PFSK-1 (cell line): ENCODE measurements around the gene H6PD.

ENCODE experiments used
- FOXP2 ChIP-seq: optimal IDR thresholded peaks from 2 replicates; pipeline ENCODE3; 2011; ENCODE audit warnings: borderline replicate concordance, control low read depth, inconsistent platforms; ENCODE audit not compliant: insufficient read depth; ENCODE audit errors: extremely low read length, extremely low read depth
- POLR2AphosphoS5 ChIP-seq: IDR thresholded peaks from 2 replicates; pipeline ENCODE4 v1.6.1; 2012; ENCODE audit warnings: low read depth, mild to moderate bottlenecking, control low read depth, low read length, moderate library complexity
- SIN3A ChIP-seq: IDR thresholded peaks from 2 replicates; pipeline ENCODE4 v1.6.1; 2012; ENCODE audit warnings: mild to moderate bottlenecking, low read length, moderate library complexity, borderline replicate concordance; ENCODE audit not compliant: insufficient read depth
- TAF1 ChIP-seq: IDR thresholded peaks from 2 replicates; pipeline ENCODE4 v1.6.1; 2012; ENCODE audit warnings: low read length, control low read depth, borderline replicate concordance; ENCODE audit not compliant: insufficient read depth
- TF ChIP-seq, protein P1 (sequence below), 2 experiments: IDR thresholded peaks; 2 replicates each; pipeline versions ENCODE4 v1.6.1 to v1.8.0; 2011 to 2012; ENCODE audit warnings: low read depth in 2 of 2, low read length in 2 of 2, control low read depth in 1 of 2, inconsistent platforms in 1 of 2, mild to moderate bottlenecking in 1 of 2, moderate library complexity in 1 of 2; ENCODE audit not compliant: insufficient read depth in 1 of 2

Gene H6PD

DNA sequence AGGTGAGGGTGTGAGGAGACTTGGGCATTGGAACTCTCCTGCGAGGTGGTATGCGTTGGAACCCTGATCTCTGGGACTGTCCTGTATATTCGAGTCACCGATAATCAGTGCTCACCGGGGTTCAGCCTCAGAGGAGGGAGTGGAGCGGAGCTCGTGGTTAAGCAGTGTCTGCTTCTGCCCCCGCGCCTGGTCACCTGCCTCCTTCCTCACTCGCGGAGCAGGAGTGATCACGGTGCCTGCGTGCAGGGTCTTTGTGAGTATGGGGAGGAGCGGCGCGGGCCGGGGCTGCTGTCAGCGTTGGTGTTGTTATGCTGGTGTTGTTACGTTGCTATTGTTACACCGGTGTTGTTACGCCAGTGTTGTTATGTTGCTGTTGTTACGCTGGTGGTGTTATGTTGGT, 23.3 kb downstream of the H6PD start:
- TF ChIP-seq FOXP2 (no peak), SIN3A (no peak), POLR2AphosphoS5 (no peak), TAF1 (no peak)
- TF ChIP-seq, protein P1, sequence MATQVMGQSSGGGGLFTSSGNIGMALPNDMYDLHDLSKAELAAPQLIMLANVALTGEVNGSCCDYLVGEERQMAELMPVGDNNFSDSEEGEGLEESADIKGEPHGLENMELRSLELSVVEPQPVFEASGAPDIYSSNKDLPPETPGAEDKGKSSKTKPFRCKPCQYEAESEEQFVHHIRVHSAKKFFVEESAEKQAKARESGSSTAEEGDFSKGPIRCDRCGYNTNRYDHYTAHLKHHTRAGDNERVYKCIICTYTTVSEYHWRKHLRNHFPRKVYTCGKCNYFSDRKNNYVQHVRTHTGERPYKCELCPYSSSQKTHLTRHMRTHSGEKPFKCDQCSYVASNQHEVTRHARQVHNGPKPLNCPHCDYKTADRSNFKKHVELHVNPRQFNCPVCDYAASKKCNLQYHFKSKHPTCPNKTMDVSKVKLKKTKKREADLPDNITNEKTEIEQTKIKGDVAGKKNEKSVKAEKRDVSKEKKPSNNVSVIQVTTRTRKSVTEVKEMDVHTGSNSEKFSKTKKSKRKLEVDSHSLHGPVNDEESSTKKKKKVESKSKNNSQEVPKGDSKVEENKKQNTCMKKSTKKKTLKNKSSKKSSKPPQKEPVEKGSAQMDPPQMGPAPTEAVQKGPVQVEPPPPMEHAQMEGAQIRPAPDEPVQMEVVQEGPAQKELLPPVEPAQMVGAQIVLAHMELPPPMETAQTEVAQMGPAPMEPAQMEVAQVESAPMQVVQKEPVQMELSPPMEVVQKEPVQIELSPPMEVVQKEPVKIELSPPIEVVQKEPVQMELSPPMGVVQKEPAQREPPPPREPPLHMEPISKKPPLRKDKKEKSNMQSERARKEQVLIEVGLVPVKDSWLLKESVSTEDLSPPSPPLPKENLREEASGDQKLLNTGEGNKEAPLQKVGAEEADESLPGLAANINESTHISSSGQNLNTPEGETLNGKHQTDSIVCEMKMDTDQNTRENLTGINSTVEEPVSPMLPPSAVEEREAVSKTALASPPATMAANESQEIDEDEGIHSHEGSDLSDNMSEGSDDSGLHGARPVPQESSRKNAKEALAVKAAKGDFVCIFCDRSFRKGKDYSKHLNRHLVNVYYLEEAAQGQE (IDR thresholded peaks at IDR 0.05; ENCODE audit: insufficient read depth in 1 of 2, low read depth in 2 of 2, low read length in 2 of 2) = no peak

DNA sequence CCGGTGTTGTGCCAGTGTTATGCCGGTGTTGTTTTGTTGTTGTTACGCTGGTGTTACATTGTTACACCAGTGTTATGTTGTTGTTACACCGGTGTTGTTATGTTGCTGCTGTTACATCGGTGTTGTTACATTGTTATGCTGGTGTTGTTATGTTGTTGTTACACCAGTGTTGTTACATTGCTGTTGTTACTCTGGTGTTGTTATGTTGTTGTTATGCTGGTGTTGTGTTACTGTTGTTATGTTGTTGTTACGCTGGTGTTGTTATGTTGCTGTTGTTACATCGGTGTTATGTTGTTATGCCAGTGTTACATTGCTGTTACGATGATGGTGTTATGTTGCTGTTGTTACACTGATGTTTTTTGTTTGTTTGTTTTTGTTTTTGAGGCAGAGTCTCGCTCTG, 24.1 kb downstream of the H6PD start:
- TF ChIP-seq, protein P1 (IDR thresholded peaks at IDR 0.05; ENCODE audit: insufficient read depth in 1 of 2, low read depth in 2 of 2, low read length in 2 of 2) = no peak
- TF ChIP-seq FOXP2 = no peak
- TF ChIP-seq SIN3A = no peak
- no peak for TF ChIP-seq TAF1
- TF ChIP-seq POLR2AphosphoS5 = no peak

DNA sequence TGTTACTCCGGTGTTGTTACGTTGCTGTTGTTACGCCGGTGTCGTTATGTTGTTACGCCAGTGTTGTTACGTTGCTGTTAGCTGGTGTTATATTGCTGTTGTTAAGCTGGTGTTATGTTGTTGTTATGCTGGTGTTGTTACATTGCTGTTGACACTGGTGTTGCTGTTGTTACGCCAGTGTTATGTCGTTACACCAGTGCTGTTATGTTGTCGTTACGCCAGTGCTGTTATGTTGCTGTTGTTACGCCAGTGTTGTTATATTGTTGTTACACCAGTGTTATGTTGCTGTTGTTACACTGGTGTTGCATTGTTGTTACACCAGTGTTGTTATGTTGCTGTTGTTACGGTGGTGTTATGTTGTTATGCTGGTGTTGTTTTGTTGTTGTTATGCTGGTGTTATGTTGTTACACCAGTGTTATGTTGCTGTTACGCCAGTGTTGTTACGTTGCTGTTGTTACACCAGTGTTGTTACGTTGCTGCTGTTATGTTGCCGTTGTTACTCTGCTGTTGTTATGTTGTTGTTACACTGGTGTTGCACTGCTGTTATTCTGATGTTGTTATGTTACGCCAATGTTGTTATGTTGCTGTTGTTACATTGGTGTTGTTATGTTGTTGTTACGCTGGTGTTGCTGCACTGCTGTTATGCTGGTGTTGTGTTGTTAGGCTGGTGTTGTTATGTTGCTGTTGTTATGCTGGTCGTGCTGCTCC, 25.6 kb downstream of the H6PD start:
- no peak for TF ChIP-seq POLR2AphosphoS5
- TF ChIP-seq FOXP2 = no peak
- TF ChIP-seq, protein P1 (IDR thresholded peaks at IDR 0.05; ENCODE audit: insufficient read depth in 1 of 2, low read depth in 2 of 2, low read length in 2 of 2) = no peak

DNA sequence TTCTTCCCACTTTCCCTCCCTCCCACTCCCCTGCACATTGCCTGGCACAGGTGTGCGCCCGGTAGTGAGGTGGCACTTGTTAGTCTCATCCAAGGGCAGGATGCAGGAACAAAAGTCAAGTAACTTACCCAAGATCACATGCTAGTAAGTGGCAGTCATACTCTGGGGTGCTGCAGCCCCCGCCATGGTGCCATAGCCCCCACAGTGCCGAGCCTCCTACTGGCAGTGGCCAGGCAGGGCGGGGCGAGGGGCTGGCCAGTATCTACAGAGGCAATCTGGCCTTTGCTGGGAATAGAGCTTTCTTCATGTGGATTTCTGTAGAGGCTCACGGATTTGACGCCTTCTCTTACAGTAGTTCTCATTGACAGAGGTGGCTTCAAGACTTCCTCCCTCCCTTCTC, 26.9 kb downstream of the H6PD start:
- TF ChIP-seq FOXP2 (no peak), POLR2AphosphoS5 (no peak), SIN3A (no peak), TAF1 (no peak)
- TF ChIP-seq, protein P1 (IDR thresholded peaks at IDR 0.05; ENCODE audit: insufficient read depth in 1 of 2, low read depth in 2 of 2, low read length in 2 of 2) = no peak
